GM18519 (cell line): ENCODE results near the gene ZNF101.

Experiments
- ATAC-seq: cut with Tn5 transposase; IDR thresholded peaks from one replicate; pipeline ENCODE4 v1.9.1; 2021; ENCODE audit warnings: mild to moderate bottlenecking, moderate library complexity; ENCODE audit not compliant: unreplicated experiment, low FRiP score

ZNF101 gene

DNA sequence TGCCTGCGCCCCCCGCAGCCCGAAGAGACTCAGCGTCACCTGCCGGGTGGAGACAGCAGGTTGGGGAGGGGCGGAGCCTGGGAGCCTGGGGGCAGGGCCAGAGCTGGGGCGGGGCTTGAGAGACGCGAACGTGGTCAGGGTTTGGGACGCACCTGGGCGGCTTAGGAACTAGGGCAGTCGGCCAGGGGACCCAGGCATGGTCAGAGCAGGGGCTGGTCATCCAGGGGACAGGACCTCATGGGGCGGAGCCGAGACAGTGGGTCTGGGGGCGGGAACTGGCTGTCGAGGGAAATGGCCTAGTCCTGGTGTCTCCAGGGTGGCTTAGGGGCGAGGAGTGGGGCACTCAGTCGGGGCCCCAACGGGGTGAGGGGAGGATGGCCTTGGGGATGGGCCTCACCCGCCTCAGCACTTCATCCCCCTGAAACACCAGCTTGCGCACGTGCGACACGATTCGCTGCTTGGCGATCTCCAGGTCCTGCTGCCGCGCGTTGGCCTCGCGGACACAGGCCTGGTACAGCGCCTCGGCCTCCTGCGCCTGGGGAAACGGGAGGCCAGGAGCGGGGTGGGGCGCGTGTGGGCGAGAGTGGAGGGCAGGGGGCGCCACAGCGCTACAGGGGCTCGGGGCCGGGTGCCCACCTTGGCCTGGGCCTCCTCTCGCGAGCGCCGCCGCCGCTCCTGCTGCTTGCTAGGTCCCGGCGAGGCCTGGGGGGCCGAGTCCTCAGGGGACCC is 31.0 kb upstream of the ZNF101 start:
- no peak for ATAC-seq

DNA sequence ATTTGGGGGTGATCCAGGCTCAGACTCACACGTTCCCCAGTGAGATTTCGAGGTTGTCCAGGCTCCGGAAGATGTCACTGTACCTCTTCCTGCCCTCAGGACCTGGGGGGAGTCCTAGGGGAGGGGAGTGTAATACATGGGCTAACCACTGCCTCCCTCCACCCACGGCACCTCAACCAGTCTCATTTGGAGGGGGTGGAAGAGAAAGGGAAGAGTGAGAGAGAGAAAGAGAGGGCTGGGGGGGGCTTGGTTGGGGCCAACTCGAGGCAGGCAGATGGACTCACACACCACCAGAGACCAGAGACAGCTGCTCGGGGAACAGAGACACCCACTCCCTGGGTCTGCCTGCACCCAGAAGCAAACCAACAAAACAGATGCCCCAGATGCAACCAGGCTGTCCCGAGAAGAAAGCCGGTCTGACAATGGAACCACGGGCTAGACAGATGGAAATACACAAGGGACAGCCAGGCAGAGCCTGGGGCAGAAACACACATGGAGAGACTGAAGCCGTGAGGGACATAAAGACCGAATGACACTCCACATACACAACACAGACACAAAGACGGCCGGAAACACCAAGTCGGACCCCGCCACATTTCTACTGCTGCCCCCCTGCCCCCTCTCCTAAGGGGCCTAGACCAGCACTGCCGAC is 26.0 kb upstream of the ZNF101 start:
- ATAC-seq = no peak

DNA sequence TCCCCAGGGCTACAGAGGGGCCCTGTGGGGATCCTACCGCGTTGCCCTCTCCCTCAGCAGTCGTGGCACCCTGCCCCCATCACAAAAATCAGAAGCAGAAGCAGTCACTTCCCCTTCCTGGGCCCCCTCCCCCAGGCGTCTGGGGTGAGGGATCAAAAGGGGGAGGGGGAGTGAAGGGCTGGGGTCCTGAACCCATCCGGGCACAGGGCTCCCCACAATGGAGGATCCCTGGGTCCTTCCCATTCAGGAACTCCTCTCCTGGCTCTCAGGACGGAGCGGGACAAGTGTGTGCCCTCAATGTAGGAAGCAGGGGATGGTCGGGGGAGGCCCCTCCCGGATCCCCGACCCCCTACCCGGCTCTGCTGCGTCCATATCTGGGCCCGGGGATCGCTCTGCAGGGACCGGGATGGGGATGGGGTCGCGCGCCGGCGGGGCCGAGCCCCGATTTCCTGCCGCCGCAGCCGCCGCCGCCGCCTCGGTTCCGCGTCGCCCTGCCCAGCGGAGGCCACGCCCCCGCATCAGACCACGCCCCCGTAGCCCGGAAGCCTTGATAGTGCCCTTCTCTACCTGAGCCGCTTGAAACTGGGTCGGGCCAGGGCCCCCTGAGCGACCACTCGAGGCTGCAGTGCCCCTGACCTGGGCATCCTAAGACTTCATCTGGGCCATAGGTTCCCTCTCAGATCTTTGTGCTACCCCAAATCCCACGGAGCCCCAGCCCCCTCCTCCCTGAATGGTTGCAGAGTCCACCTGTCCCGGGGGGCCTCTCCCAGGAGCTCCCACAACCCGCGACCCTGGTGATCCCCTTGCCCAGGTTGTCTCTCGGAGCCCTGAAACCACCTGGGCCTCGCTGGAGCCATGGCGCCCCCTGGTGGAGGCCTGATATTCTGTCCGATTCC is 25.2 kb upstream of the ZNF101 start, which contains the start of gene GMIP:
Gene GMIP (minus strand): TSS at position 500 of the 896 bp plus-strand sequence. CDS start 128 bp downstream, at position 372.
- no peak for ATAC-seq

DNA sequence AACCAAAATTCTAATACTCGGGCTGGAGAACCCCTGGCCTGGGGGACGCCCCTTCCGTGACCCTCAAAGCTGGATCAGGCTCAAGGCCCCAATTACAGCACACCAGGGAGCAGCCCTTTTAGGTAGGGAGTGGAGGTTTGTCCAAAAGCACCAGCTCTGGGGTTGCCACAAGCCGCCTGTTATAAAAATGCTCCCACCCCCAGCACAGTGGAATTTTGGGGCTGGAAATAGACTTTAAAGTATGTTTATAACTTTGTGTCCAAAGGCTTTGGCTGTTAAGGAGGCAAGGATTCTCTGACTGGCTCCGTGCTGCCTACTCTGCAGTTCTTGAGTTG is 24.6 kb upstream of the ZNF101 start:
- ATAC-seq = no peak

DNA sequence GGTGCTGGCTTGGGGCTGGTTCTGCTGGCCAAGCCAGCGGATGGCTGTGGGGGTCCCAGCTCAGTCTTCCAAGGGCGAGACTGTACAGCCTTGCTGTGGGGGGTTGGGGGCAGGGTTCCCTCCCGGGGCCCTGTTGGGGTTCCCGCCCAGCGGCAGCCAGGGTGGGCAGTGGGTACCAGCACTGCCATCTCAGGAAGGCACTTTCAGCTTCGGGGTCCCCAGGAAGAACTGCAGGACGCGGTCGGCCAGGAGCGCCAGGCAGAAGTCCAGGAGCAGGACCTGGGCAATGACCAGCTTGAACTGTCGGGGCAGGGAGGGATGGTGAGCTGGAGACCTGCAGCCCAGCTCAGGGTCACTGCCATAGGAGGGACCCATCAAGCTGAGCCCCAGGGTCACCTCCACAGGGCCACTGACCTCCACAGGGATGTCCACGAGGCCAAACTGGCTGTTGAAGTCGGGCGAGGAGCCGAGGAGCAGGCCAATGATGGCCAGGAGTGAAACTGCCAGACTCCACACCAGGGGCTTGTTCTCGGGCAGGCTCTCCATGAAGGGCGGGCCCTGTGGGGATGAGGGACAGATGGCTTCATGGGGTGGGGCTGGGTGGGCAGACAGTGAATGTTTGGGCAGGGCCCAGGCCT is 23.3 kb upstream of the ZNF101 start:
- no peak for ATAC-seq

DNA sequence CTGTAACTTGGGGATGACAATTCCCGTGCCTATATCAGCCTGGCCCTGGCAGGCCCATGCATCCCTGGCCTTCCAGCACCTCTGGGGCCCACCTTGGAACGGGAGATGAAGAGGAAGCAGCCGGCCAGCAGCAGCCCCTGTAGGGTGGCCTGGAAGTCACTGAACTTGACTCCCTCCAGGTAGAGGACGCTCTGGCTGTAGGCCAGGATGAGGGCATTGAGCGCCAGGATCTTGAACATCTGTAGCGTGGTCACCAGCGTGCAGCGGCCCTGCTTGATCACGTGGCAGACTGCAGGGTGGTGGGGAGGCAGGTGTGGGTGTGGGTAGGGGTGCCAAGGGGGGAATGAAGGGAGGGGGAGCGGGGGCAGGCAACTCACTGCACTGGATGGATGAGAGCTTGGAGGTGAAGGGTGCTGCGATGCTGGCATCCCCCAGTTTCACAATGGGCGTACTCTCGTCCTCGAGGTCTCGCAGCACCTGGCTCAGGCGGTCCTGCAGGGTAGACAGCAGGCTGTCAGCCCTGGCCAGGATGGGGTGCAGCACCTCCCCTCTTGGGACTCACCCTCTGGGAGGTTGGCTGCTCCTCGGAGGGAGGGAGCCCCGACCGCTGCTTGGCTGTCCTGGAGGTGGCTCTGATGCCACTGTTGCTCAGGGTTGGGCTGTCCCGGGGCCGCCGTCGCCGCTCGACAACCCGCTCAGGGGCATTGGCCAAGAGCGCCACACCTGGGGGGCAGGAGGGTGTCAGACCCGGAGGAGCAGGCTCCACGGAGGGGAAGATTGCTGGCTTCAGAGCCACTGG is 21.4 kb upstream of the ZNF101 start:
- no peak for ATAC-seq

DNA sequence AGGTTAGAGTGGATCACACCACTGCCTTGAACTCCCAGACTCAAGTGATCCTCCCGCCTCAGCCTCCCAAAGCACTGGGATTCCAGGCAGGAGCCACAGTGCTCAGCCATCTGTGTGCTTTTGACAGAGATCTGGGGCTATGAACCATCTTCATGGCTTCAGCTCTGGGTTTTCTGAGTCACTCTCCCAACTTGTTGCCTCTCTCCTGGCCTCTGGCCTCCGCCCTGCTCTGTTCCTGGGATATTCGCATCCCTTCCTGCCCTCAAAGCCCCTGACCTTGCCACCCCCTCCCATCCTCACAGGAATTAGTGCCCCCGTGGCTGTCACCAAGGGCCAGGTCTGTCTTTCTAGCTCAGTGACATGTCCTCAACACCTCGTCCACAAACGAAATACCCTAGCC is 19.5 kb upstream of the ZNF101 start:
- ATAC-seq = no peak

DNA sequence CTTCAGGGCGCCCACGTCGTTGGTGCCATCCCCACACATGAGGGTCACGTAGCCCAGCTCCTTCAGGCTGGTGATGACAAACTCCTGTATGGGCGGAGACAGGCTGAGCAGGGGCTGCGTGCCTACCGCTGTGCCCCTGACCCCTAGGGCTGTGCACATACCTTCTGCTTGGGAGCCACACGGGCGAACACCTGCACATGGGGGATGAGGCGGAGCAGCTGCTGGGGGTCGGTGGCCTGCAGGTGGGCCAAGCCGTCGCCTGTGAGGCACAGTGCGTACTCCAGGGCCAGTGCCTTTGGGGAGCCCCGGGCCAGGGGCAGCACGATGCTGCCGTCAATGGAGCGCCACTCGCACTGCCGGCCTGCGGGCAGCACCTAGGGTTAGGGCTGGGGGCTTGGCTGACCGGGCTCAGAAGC is 19.1 kb upstream of the ZNF101 start:
- ATAC-seq = no peak

DNA sequence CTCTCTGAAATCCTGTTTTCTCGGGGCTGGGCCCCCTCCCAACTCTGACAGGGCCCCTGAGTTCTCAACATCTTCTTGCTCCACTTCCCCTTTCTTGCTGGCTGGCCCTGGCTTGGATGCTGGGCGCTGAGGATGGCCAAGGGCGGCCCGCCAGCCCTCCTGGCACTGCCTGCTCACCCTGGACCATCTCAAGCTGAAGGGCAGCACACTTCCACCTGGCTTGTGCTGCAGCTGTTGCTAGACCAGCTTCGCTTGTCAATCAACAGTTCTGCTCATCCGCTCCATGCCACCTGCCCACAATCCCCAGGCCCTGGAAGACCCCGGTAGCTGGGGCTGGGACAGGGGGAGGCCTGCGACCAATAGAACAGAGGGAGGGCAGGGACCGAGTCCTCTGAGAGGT is 18.3 kb upstream of the ZNF101 start:
- no peak for ATAC-seq

DNA sequence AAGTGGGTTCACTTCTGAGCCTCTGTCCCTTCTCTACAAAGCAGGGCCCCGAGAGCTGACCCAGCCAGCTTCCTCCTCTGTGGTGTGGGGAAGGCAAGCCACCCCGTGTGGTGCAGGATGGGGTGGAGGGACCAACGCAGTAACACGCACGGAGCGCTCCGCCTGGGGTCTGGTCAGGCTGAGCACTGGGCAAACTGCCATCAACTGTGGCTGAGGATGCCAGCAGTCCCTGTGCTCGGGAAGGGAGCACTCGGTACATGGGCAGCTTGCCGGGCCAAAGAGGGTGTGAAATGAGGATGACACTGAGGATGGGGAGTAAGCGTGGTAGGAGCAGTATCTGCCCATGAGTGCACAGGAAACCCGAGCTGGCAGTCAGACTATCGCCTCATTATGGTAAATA is 17.6 kb upstream of the ZNF101 start:
- no peak for ATAC-seq

DNA sequence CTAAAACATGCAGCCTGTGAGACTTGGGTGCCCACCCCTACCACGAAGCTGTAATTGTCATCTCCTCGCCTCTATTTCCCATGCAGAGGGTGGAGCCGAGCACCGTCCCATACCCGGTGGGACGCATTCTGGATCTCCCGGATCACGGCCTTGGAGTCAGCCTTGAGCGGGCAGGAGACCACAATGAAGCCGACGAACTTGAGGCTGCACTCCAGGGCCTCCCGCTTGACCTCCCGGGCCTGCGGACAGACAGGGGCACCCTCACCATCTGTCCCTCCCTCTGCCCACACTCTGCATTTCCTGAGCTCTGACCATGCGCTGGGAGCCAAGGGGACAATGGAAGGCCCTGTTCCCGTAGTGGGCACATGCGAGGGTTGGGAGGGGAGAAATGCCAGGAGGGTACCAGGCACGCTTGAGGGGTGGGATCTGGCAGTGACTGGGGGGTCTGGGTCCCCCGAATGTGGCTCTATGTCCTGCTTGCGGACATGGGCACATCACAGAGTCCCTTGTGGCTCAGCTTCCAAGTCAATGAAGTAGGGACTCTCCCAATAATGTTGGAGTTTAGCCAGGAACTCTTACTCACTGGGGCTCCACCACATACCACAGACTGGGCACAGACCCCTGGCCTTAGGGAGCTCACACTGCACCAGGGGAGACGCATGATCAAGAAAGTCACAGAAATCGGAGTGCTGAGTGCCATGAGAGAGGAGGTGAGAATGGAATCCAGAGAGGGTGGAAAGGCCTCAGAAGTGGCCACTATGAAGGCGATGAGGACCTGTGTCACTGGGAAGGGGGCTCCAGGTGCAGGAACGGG is 15.9 kb upstream of the ZNF101 start:
- ATAC-seq = no peak

DNA sequence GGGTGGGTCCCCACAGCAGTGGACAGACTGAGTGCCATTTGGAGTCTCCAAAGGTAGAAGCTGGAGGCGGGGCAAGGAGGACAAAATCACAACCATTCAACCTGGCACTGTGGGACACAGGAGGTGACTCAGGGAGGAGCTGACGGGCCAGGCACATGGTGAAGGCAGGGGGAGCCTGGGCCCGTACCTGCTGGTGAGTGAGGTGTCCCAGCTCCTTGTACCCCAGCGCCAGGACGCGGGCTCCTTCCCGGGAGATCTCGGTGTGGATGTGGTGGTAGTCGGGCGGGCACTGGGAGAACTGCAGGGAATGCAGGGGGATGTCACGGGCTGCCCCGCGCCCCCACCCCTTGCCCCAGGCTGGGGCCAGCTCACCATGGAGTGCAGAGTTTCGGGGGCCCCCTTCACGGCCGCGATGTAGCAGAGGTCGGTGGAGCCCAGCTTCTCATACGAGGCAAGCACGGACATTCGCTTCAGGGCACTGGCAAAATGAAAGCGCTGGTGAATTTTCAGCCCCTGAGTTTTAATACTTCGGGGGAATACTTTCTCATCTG is 15.0 kb upstream of the ZNF101 start:
- no peak for ATAC-seq

DNA sequence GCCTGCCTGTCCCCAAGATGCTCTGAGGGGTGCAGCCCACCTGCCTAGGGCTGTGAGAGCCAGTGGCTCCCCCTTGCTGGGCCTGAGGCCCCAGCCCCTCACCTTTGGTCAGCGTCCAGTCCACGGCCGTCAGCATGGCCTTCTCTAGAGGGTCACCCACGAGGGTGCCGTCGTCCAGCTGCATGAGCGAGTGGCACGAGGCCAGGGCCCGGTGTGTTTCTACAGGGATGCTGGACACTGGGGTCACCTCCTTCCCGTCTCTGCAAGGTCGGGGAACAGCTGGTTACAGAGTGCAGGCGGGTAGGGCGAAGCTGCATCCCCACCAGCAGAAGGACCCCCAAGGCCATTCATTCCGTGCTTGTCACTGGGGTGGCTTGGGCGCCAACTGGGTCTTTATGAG is 14.2 kb upstream of the ZNF101 start:
- no peak for ATAC-seq

DNA sequence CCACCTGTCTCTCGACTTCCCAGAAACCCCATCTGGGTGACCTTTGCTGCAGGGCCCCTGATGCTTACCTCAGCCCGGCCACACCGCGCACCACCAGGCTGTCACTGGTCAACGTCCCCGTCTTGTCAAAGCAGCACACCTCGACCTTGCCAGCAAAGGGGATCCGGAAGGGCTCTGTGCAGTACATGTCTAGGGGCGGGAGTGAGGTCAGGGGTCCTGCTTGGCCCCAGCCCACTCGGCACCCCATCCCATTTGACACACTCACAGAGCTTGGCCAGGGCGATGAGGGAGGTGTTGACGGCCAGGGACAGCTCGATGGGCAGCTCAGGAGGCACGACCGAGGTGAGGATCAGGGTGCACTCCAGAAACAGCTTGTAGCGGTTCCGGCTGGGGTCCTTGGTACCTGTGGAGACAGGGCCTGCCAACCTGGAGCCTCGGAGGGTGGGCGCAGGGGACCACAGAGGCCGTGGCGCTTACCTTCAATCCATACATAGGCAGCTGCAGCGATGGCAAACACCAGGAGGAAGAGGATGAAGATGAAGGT is 13.5 kb upstream of the ZNF101 start:
- ATAC-seq = no peak

DNA sequence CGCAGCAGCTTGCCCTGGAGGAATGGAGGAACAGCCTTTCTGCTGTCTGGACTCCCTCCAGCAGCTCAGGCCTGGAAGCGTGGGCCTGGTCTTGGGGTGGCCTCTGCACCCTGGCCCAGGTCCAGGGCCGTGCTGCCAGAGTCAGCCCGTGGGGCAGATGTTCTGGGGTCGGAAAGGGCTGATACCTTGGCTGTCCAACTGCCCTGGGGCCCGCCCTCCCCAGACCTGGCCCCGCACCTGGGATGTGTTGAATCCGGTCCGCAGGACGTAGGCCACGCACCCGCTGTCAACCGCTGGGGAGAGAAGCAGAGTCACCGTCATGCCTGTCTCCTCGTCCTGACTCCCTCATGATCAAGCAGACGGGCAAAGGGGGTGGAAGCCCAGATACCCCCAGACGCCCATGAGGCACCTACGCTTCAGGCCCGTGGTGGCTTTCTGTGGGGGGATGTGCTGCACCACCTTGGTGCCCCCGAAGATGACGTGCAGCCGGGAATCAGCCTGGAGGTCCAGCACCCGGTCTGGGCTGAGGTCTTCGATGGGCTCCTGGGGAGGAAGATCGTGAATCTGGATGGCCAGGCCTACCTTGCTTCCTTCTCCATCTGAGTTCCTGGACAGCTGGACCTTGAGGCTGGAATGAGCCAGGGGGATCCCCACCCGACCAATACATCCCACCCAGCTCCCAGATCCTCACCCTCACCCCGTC is 12.8 kb upstream of the ZNF101 start:
- no peak for ATAC-seq

DNA sequence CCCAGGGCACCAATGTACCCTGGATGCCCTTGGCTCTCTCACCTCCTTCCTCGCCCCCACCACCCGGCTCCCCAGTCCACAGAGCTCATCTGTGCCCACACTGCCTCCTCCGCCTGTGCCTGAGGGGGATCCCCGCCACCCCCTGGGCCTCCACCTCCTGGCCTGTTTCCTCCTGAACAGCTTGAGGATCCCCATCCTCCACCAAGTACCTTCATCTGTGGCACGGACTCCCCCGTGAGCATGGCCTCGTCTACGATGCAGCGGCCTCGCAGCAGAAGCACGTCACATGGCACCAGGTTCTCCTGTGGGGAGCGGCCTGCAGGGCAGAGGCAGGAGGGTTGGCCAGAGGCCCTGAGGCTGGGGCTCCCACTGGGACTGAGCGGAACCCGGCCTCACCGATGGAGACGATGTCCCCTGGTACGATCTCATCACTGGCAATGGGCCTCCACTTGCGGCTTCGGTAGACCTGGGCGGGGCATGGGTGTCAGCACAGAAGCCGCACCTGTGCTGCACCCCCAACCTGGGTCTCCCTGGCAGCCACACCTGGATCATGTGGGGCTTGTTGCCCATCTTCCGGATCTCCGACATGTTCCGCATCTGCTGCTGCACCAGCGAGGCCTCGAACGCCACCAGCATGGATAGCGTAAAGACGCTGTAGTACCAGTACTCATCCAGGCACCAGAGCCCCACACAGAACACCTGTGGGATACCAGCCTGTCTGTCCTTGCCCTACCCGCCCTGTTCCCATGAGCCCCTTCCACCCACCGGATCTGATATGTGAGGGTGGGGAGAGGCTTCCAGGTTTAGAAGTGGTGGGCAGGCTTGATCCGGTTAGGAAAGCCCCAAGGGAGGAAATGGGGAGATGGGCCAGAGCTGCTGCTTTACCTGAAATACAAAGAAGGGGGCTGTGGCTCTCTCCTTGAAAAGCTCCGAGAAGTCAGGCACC is 11.9 kb upstream of the ZNF101 start:
- no peak for ATAC-seq

DNA sequence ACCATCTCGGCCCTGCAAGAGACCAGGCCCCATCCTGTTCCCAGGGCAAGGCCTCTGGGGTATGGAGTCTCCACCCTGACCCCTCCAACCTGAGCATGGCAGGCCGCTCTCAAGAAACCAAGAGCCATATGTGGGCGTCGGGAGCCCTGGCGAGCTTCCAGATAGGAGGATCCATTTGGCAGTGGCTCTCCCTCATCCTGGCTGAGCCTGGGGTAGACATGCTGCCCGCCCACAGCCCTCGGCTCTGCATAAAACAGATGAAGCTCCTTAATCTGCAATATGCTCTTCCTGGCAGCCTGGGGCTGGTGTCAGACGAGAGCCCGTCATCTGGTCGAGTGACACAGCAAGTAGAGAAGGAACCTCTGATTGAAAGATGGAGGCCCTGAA is 11.2 kb upstream of the ZNF101 start:
- ATAC-seq = no peak
